ENCODE data around the gene DIAPH3. TPM values are rescaled to one million over a fixed set of nuclear protein-coding genes. Genes with fewer than 3 reads are reported as not detected.

DIAPH3 gene
- polyA plus RNA-seq, 3 donors: 0.04 to 0.09 TPM; not detected in 1

GRCh38 chr13:59677966-59678814, 485.5 kb downstream of the DIAPH3 start:
- no peak overlapping the region for H3K27ac ChIP-seq (ENCODE audit: low read depth in 1 of 2, low read length in 2 of 2)
- DNase-seq: peak in 2 of 3 donors; percentile 10 to 29
- H3K79me2 ChIP-seq (ENCODE audit: insufficient read depth, low read length): no peaks in the 10 kb centered on the region
- Mint-ChIP-seq H3K4me1 (peaks cover 8% of the 10 kb centered on the region), H3K27ac (no peak overlapping the region), H3K4me3 (no peak overlapping the region), H3K36me3 (no peaks in the 10 kb centered on the region), H3K27me3 (ENCODE audit: low read depth in 3 of 3) (peaks cover 0 to 3% (median 0%) of the 10 kb centered on the region in 3 donors), H3K9me3 (no peaks in the 10 kb centered on the region)
- no peak overlapping the region for H3K4me2 ChIP-seq (replicated peaks; ENCODE audit: extremely low read depth, low read length, poor library complexity, severe bottlenecking)
- no peak overlapping the region for H3K4me3 ChIP-seq (replicated peaks in 1 of 3; ENCODE audit: low read depth in 2 of 3, low read length in 3 of 3)
- no peak overlapping the region for H2AFZ ChIP-seq (ENCODE audit: insufficient read depth, low read depth, low read length, poor library complexity, severe bottlenecking)
- H4K20me1 ChIP-seq (ENCODE audit: insufficient read depth, low read length): no peaks in the 10 kb centered on the region
- H3K9ac ChIP-seq (ENCODE audit: insufficient read depth, low read length, poor library complexity, severe bottlenecking): no peak overlapping the region
- no peaks in the 10 kb centered on the region for H3K27me3 ChIP-seq (ENCODE audit: control insufficient read depth in 2 of 2, insufficient read depth in 2 of 2, low read length in 2 of 2)
- no peaks in the 10 kb centered on the region for H3K4me1 ChIP-seq (ENCODE audit: control insufficient read depth in 1 of 2, insufficient read depth in 2 of 2, low read length in 2 of 2)
- WGBS (ENCODE audit: insufficient coverage): no CpG with 5 or more reads among the region's 6 CpGs
- TF ChIP-seq CTCF (IDR thresholded peaks at IDR 0.05): peak; percentile 70
- no peaks in the 10 kb centered on the region for H3K9me3 ChIP-seq (replicated peaks in 1 of 2; ENCODE audit: control insufficient read depth in 1 of 2, insufficient read depth in 1 of 2, low read length in 2 of 2)
- H3K36me3 ChIP-seq (replicated peaks in 1 of 2; ENCODE audit: control insufficient read depth in 1 of 2, insufficient read depth in 2 of 2, low read length in 2 of 2): no peaks in the 10 kb centered on the region
- intact Hi-C loops (cut with micrococcal nuclease): loop anchor here in 1 of 2 donors (10.0 kb wide), 1 partner anchor 283 kb away; no protein-coding TSS in a partner anchor

GRCh38 chr13:59677430-59677829, 486.3 kb downstream of the DIAPH3 start:
- Mint-ChIP-seq H3K36me3 (no peaks in the 10 kb centered on the region), H3K27ac (no peak overlapping the region), H3K4me1 (peaks cover 8% of the 10 kb centered on the region), H3K27me3 (ENCODE audit: low read depth in 3 of 3) (peaks cover 0 to 3% (median 0%) of the 10 kb centered on the region in 3 donors), H3K4me3 (no peak overlapping the region), H3K9me3 (no peaks in the 10 kb centered on the region)
- no peaks in the 10 kb centered on the region for H3K36me3 ChIP-seq (replicated peaks in 1 of 2; ENCODE audit: control insufficient read depth in 1 of 2, insufficient read depth in 2 of 2, low read length in 2 of 2)
- no peak overlapping the region for H3K9ac ChIP-seq (ENCODE audit: insufficient read depth, low read length, poor library complexity, severe bottlenecking)
- DNase-seq: no peak
- no peak overlapping the region for H3K4me3 ChIP-seq (replicated peaks in 1 of 3; ENCODE audit: low read depth in 2 of 3, low read length in 3 of 3)
- TF ChIP-seq CTCF (IDR thresholded peaks at IDR 0.05): no peak
- no peaks in the 10 kb centered on the region for H4K20me1 ChIP-seq (ENCODE audit: insufficient read depth, low read length)
- no peak overlapping the region for H3K27ac ChIP-seq (ENCODE audit: low read depth in 1 of 2, low read length in 2 of 2)
- H3K27me3 ChIP-seq (ENCODE audit: control insufficient read depth in 2 of 2, insufficient read depth in 2 of 2, low read length in 2 of 2): no peaks in the 10 kb centered on the region
- H3K4me1 ChIP-seq (ENCODE audit: control insufficient read depth in 1 of 2, insufficient read depth in 2 of 2, low read length in 2 of 2): peaks cover 0 to 2% of the 10 kb centered on the region in 2 donors
- intact Hi-C loops (cut with micrococcal nuclease): loop anchor here in 1 of 2 donors (10.0 kb wide), 1 partner anchor 283 kb away; no protein-coding TSS in a partner anchor
- H3K4me2 ChIP-seq (replicated peaks; ENCODE audit: extremely low read depth, low read length, poor library complexity, severe bottlenecking): no peak overlapping the region
- no peaks in the 10 kb centered on the region for H3K9me3 ChIP-seq (replicated peaks in 1 of 2; ENCODE audit: control insufficient read depth in 1 of 2, insufficient read depth in 1 of 2, low read length in 2 of 2)
- no peaks in the 10 kb centered on the region for H3K79me2 ChIP-seq (ENCODE audit: insufficient read depth, low read length)
- no peak overlapping the region for H2AFZ ChIP-seq (ENCODE audit: insufficient read depth, low read depth, low read length, poor library complexity, severe bottlenecking)

Measured in CD14-positive monocyte (primary cell).